ENCODE measurements around the gene BEST1.
A peak's percentile ranks its signal among the peaks of the same experiment; 100 is the strongest.
"Not testable (repeated sequence)": the region's sequence is repeated elsewhere in the genome, so short reads cannot be mapped to it uniquely, and the experiment has no call there.

The BEST1 gene

DNA sequence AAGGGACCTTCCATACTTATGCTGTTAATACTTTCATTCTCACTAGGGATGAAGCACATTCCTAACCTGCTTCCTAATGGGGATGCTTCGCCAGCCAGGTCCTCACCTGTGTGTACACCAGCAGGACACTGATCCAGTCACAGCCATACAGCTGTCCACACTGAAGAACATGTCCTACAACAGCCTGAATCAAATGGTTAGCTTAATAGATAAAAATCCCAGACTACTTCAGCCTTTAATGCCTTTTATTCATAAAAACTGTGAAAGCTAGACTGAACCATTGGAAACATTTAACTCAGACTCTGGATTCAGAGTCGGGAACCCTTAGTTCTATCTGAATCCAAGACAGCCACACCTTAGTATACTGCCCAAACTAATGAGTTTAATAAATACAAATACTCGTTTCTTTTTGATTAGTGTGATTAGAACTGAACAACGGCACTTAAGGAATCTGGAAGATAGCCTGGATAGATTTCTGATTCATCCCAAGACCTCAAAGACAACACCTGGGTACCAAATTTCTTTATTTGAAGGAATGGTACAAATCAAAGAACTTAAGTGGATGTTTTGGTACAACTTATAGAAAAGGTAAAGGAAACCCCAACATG, 14.0 kb downstream of the BEST1 start:
- DNase-seq (ENCODE audit: low read depth in 2 of 2), result no peak

DNA sequence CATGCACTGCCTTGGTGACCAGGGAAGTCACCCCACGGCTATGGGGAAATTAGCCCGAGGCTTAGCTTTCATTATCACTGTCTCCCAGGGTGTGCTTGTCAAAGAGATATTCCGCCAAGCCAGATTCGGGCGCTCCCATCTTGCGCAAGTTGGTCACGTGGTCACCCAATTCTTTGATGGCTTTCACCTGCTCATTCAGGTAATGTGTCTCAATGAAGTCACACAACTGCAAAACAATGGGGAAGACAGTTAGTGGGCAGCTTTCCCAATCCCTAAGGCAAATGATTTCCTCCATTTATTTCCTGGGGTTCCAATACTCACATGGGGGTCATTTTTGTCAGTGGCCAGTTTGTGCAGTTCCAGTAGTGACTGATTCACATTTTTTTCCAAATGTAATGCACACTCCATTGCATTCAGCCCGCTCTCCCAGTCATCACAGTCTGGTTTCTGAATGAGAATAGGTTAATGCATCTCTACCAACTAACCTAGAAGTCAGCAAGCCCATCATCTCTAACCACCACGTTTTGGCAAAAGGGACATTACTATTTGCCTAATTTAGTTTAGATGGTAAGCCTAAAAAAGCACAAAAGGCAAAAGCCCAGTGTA, 14.6 kb downstream of the BEST1 start:
- DNase-seq (ENCODE audit: low read depth in 2 of 2), result not testable (repeated sequence)

DNA sequence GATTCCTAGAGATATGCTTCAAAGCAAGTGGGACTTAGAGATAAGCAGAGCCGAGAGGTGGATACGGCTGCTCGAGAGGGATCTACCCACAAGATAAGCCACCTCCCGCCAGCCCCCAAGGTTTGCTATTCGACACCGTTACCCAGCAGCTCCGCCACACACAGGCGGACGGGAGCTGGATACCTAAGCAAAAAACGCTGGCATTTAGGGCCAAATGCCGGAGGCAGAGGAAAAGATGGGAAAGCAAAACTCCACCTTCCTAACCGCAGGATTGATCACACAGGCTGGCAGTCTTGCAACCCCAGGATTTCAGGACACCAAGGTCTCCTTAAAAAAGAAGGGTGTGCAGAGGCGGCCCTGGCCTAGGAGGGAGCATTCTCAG, 16.6 kb downstream of the BEST1 start:
- peak in 1 of 2 experiments; percentile 25 for DNase-seq (ENCODE audit: low read depth in 2 of 2)

DNA sequence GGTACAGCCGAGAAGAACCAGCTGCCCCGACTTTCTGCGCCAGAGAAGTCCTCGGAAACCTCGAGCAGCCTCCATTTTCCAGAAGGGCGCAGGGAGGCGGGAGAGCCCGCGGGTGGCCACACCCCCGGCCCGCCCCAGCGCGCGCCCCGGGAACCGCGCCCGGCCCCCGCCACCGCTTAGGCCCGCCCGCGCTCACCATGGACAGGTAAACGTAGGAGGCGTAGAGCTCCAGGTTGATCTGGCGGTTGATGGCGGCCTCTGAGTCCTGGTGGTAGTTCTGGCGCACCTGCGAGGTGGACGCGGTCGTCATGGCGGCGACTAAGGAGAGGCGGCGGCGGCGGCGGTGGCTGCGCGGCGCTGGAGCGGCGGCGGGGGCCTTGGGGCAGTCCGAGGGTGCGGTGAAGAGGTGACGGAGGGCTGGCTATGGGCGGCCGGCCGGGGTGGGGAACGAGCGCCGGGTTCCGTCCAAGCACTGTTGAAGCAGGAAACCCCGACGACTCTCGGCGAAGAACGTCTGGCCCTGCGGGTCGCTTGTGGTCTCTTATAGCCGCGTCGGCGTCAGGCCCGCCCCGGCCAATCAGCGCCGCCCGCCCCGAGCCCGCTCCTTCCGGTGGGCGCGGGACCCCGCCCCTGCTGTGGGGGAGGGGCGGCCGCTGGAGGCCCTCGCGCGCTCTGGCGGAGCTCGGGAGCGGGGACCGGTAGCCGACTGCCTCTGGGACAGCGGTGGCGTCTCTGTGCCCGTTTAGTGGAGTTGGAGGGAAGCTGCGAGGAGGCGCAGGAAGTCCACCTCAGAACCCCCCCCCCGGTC, 17.2 kb downstream of the BEST1 start, which contains the start of gene FTH1:
FTH1 (minus strand) TSS at position 519 of the 808 bp plus-strand sequence; CDS start at position 310, 209 bp downstream.
- DNase-seq (ENCODE audit: low read depth in 2 of 2), result peak; percentile 72 to 80

DNA sequence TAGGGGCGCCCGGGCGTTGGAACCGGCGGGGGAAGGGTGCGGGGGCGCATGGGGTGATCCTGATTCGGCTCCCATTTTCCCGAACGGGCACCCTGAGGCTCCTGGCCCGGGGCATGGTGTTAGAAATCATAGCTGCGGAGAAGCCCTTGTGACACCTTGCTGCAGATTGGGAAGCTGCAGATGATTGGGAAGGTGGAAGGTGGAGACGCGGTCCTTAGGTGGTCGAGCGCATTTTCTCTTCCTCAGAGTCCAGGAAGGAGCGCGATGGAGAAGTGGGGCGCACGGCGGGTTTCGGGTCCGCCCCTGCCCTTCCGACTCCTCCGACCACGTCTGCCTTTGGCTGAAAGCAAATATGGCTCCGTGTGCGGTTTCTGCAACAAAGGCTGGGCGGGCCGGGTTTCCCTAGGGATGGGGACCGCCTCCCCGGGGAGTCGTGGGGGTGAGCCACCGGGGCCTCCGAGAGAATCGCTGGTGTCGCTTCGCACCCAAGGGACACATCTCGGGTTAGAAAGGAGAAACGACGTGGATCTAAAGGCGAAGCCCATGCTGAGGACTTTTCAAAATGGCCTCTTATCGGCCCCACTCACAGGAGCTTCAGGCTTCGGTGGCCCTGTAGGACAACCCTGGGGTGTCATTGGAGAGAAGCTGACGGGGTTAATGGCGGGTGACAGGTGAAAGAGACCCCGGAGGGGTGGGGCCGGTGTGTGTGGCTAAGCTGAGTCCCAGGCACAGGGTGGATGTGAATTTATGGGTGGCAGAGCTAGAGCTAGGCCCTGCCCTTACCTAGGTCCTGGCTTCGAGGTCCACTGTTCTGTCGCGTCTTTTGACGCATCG, 18.0 kb downstream of the BEST1 start:
- peak in 1 of 2 experiments; percentile 31 for DNase-seq (ENCODE audit: low read depth in 2 of 2)

DNA sequence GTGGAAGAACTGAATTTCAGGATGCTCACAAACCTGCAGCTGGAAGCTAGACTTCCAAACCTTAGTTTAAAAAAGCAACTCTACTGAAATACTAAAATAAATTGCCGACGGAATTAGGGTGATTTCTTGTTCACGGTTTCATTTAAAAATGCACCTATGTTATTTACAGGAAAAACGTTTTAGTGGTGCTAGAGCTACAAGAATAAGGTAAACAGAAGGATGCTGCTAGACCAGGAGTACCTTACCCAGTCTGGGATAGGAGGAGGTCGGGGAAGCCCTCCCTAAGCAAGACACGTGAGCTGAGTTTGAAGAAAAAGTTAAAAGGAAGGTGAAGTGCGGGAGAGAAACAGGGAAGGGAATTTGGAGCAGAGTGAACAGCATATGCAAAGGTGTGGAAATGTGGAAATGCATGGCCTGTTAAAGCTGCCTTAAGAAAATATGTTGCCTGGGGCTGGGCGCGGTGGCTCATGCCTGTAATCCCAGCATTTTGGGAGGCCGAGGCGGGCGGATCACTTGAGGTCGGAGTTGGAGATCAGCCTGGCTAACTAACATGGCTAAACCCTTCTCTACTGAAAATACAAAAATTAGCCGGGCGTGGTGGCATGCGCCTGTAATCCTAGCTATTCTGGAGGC, 18.7 kb downstream of the BEST1 start:
- DNase-seq (ENCODE audit: low read depth in 2 of 2), result no peak

DNA sequence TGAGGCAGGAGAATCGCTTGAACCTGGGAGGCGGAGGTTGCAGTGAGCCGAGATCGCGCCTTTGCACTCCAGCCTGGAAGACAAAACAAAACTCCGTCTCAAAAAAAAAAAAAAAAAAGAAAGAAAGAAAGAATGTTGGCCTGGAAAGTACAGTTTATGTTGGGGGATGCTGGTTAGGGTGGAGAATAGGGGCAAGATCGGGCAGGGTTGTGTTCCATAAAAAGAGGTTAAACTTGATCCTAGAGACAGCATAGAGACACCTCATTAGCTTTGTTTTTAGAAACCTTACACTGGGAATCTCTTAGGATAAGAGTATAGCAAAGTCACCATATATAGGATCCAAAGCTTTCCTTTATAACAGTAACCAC, 19.2 kb downstream of the BEST1 start:
- DNase-seq (ENCODE audit: low read depth in 2 of 2), result no peak

DNA sequence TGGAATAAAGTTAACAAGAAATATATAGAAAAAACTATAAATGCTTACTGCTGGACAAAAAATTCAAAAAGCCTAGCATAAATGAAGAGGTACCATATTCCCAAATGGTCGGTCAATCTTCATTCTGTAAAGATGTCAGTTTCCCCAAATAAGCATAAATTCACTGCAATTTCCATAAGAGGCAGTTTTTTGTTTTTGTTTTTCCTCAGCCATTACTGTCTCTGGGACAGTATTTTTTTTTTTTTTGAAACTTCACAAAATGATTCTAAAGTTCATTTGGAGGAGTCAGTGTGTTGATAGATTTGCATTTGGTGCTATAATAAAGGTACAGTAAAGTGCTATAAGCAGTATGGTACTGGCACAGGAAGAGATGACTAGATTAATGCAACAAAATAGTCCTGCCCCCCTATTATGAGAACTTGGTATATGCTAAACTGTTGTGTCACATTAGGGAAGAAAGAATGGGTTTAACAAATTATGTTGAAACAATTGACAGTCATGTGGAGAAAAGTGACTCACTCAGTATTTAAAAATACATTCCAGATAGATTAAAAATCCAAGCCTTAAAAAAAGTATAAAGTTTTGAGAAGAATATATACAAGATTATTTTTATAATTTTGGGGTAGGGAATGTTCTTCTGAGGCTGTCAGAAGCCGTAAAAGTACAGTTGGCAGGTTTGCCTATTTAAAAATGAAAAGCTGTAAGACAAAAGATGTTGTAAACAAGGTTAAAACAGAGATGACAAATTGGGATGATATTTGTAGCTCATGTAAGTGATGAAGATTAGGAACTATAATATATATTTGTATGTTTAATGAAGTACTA, 19.9 kb downstream of the BEST1 start:
- DNase-seq (ENCODE audit: low read depth in 2 of 2), result no peak

DNA sequence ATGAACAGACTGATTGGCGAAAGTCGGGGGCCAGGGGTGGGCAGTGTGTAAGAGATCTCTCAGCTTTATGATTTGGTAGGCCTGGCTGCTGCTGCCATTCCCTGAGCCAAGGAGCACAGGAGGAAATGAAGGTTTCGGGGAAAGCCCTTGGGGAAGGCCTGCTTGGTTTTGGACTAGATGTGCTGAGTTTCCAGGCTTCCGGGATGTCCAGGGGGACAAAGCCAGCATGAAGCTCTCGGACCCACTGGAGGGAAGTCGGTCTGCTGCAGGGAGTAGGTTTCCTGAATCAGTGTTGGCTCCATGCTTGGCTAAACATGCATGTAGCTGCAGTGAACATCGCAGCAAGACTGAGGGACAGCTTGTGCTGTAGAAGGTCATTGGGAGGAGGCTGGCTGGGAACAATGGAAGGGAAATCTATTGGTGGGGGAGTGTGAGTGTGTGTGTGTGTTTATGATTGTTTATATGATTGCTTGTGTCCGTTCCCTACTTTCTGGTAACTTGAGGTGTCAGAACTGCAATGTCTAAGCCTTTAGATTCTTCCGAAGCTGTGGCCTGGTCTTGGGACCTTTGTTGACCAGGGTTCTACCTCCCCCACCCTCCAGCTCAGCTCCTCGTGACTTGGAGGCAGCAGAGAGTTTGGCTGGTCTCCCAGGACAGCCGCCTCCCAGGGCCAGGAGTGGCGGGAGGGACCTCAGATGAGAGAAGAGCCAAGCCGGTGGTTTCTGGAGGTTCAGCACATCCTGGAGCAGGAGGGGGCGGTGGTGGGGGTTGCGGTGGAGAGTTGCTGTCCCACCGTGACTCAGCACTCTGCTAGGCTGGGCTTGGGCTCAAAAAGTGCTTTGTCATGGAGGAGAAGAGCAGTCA, 21.3 kb downstream of the BEST1 start:
- peak in 1 of 2 experiments; percentile 55 for DNase-seq (ENCODE audit: low read depth in 2 of 2)

DNA sequence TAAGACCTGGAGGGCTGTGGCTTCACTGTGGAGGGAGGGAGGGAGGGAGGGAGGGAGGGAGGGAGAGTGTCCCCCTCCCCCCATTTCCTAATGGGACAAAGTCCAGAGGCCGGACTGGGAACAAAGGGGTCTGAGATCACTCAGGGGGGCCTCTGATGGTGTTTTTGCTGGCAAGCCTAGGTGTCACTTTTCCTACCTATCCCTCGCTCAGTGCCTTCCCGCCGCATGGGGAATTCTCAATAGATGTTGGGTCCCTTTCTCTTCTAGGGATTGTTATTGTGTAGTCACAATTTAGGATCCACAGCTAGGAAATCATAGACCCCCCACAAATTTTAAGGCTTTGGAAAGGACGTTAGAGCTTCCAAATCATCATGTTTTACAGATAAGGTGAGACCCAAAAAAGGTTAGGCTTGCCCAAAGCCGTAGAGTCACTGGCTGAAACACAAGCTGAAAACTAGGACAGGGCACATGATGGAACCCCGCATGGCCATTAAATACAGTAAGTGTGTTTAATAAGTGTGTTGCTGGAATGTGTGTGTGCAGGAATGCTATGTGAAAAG, 22.0 kb downstream of the BEST1 start:
- no peak for DNase-seq (ENCODE audit: low read depth in 2 of 2)

DNA sequence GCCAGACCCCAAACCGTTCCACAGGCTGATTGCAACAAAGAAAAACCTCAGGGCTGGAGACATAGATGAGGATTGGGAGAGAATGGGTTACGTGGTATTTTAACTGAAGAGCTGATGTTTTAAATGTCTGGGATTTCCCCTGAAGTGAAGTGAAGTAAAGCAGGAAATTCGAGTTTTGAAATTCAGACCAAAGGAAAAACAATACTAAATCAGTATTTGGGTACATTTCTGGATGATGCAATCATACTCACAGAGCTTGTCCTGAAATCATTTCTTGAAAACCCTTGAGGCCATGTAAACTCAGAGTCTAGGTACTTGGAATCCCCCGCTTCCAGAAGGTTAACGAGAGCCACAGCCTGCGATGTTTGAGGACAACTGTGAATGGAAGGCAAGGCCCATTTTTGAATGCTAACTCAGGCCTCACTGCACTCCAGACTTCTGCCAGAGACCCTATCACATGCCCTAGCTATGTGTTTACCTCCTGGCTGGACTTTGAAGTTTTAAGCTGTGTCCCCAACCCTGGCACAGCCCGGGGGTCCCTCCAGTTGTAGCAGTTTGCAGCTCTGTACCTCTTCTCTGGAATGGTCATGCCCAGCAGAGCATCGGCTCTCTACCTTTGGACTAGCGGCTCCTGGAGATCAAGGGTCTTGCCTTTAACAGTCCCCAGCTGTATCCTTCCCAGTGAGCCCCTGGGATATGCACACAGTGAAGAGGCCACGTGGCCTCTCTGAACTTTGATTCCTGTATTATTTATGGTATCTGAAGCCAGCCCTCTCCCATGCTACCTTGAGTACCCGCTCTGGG, 22.7 kb downstream of the BEST1 start:
- no peak for DNase-seq (ENCODE audit: low read depth in 2 of 2)

DNA sequence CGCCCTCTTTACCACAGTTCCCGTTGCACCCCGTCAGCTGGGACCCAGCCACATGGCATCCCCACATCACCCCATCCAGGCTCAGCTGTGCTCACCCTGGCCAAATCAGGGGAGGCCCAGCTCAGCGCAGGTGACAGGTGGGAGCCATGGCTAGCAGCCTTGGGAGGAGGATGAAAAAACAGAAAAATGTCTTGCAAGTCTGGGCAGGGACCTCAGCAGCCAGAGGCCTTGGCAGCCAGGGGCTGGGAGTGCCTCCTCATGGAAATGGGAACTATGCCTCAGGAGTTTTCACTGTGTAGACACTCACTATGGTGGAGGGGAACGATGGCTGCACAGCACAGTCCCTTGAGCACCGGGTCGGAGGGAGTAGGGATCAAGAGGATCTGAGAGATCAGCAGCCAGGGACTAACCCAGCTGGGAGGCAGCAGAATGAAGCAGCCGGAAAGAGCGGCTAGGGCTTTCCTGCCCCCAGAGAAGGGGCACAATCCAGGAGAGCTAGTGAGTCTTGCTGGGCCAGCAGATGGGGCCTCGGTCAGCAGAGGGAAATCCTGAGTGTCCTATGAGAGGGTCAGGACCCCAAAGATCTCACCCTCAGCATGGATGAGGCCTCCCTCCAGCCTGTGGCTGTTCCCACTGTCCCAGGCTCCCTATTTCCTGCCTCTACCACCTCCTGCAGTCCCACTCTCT, 23.5 kb downstream of the BEST1 start:
- no peak for DNase-seq (ENCODE audit: low read depth in 2 of 2)

DNA sequence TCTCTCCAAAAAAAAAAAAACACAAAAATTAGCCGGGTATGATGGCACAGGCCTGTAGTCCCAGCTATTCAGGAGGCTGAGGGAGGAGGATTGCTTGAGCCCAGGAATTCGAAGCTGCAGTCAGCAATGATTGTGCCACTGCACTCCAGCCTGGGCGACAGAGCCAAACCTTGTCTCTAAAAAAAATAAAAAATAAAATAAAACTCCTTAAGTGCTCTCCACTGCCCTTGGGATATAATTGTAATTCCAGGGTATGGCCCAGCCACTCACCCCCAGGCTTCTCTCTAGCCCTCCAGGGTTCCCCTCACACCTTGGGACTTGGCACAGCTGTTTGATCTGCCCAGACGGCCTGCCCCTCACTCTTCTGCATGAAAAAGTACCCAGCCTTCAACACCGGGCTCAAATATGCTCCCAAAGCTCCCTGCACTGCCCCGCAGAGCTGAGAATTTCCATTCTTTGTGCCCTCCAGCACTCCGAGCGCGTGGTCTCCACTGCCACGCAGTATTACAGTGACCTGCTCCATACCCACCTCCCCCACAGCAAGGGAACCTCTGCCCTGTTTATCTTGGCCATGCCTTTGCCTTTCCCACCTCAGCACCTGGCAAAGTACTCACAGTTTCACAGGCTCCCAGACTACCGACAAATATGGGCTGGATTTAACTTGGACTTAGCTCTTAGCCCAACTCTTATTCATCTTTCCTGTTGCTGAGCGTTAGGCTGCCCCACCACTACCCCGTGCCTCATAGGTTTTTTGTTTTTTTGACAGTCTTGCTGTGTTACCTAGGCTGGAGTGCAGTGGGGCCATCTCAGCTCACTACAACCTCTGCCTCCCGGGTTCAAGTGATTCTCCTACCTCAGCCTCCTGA, 24.8 kb downstream of the BEST1 start:
- DNase-seq (ENCODE audit: low read depth in 2 of 2), result no peak

DNA sequence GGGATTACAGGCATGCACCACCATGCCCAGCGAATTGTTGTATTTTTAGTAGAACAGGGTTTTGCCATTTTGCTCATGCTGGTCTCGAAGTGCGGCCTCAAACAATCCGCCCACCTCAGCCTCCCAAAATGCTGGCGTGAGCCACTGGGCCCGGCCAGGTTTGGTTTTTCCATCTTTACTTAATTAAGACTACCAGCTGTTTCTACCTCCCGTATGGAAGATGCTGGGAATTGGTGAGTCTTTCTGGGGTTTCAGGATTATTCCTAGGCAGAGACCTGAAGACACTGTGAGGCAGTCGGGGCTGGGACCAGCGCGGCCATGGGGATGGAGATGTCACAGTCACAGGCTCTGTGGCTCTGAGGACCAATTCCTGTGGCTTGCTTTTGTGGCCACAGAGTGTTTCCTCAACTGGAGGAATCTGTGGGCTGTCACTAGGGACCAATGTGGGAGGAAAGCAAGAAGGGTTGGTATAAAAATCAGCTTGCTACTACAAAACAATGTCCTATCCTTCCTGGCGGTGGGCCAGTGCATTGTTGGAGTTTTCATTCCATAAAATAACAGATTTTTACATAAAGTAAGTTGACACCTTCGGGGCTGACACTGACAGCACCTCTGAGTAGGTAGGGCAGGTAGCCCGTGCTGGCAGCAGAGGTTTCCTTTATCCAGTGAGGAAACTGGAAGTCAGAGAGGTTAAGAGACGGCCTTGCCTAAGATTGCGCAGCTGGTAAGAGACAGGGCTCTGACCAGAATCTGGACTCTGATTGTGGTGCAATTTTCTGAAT, 25.7 kb downstream of the BEST1 start:
- DNase-seq (ENCODE audit: low read depth in 2 of 2), result no peak

DNA sequence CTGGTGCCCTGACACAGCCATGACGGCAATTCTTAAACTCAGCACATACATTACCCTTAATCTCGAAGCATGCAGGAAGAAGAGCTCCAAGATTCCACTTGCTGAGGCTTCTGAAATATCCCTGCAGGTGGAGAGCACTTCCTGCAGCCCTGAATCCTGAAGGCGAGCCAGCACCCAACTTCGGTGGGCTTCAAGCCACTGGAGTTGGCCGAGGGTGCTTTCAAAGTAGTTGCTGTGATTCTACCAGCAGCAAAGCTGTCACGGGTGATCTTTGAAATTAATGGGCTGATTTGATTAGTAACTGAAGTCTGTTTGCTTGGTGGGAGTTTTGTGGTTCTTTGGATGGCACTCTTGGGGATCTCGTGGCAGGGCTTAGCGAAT, 26.3 kb downstream of the BEST1 start:
- no peak for DNase-seq (ENCODE audit: low read depth in 2 of 2)

DNA sequence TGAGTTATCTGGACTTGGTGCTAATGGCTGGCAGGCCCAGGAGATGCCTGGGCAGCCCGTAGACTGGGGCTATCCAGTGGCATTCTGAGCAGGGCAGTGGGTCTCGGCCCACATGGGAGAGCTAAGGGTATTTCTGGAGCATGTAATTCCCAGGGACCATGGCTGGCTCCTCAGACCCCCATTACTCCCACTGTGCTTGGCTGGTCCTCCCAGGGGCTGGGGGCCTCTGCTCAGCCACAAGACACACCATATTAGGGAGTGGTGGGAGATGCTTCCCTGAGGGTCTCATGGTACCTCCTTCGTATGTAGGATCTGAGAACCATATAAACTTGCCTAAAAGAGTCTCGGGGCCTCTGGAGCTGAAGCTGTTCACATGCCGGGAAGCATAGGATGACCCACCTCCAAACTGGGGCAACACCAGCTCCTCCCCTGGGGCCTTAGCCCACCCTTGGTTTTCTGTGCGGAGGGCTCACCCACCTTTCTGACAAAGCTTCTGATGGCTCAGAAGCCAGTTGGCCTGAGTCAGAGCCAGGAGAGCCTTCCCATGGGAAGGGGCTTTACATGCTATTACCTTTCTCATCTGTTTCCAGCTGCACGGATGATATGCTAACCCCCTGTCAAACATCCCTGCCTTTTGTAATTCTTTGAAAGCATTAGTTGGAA, 26.8 kb downstream of the BEST1 start:
- no peak for DNase-seq (ENCODE audit: low read depth in 2 of 2)

Measured in stimulated activated CD4-positive, alpha-beta T cell treated with anti-CD3 and anti-CD28 coated beads, Interleukin-12 subunit alpha, Interleukin-12 subunit beta, amount 100 ng/mL, for 24 hours (primary cell).